ENCODE data around the gene OSBPL7. TPM values are rescaled to one million over a fixed set of nuclear protein-coding genes. Genes with fewer than 3 reads are reported as not detected.

Gene OSBPL7
- total RNA-seq, 1 donor from 2014 or later, result 20.3 TPM

DNA sequence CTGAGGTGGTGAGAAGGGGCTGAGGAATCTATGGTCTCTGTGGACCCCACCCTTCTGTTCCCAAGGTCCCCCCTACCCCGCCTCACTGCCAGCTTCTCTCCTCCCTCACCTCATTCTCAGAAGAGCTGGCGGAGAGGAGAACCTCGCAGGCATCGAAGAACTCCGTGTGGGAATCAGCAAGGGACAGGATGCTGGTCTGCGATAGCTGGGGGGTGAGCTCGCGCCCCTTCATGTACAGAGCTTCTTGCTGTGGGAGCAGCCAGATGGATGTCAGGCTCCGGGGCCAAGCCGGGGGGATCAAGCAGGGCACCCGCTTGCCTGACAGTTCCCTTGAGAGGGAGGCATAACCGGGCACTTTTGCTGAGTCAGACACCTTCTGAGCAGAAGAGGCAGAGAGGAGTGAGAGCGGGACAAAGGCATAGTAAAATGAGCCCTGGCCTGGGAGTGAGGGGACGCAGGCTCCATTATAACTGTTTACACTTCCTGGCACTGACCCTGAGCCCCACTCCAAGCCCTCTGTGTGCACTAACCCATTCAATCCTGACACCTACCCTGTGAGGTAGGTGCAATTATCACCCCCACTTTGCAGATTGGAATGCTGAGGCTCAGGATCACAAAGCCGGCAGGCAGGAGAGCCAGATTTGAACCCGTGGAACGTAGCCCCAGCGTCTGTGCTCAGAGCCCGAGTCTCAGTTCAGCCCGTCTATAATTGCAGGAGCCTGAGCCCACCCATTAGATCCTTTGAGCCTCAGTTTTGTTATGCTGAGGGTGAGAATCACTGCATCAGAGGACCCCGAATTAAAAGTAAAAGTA is 6.3 kb downstream of the OSBPL7 start:
- Mint-ChIP-seq H3K36me3 (peaks cover 2% of the 10 kb centered on the region), H3K27ac (no peak overlapping the region), H3K4me1 (ENCODE audit: unreplicated experiment) (peaks cover 3% of the 10 kb centered on the region), H3K9me3 (no peaks in the 10 kb centered on the region), H3K27me3 (no peaks in the 10 kb centered on the region), H3K4me3 (no peak overlapping the region)
- no peak for DNase-seq (ENCODE audit: extremely low spot score, unreplicated experiment)
- TF ChIP-seq, protein P1, sequence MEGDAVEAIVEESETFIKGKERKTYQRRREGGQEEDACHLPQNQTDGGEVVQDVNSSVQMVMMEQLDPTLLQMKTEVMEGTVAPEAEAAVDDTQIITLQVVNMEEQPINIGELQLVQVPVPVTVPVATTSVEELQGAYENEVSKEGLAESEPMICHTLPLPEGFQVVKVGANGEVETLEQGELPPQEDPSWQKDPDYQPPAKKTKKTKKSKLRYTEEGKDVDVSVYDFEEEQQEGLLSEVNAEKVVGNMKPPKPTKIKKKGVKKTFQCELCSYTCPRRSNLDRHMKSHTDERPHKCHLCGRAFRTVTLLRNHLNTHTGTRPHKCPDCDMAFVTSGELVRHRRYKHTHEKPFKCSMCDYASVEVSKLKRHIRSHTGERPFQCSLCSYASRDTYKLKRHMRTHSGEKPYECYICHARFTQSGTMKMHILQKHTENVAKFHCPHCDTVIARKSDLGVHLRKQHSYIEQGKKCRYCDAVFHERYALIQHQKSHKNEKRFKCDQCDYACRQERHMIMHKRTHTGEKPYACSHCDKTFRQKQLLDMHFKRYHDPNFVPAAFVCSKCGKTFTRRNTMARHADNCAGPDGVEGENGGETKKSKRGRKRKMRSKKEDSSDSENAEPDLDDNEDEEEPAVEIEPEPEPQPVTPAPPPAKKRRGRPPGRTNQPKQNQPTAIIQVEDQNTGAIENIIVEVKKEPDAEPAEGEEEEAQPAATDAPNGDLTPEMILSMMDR (conservative IDR thresholded peaks at IDR 0.05), result no peak

DNA sequence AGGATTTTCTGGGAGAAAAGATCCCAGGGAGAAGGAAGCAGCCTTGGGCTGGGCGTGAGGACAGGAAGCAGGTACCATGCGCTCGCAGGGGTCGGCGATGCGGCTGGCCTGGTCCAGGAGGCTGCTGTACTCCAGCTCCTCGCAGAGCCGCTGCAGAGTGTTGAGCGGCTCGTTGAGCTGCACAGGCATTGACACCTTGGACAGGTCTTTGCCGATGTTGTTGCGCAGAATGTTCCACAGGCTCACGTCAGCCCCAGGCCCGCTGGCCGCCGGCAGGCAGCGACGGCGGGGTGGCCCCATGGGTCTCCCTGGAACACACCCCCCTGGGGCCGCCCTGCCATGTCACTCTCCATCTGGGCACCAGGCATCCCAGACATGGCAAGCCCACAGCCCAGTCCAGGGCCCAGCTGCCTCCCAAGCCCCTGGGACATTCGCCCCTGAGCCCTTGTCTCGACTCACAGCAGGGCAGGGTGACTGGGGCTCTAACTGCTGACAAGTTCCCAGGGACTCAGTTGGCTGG is 8.0 kb downstream of the OSBPL7 start:
- no peak overlapping the region for H3K4me3 Mint-ChIP-seq
- TF ChIP-seq, protein P1 (conservative IDR thresholded peaks at IDR 0.05), result no peak
- no peaks in the 10 kb centered on the region for H3K9me3 Mint-ChIP-seq
- peaks cover 7% of the 10 kb centered on the region for H3K36me3 Mint-ChIP-seq
- no peak for DNase-seq (ENCODE audit: extremely low spot score, unreplicated experiment)
- no peaks in the 10 kb centered on the region for H3K27me3 Mint-ChIP-seq
- H3K4me1 Mint-ChIP-seq (ENCODE audit: unreplicated experiment), result peaks cover 10% of the 10 kb centered on the region
- H3K27ac Mint-ChIP-seq, result no peak overlapping the region

DNA sequence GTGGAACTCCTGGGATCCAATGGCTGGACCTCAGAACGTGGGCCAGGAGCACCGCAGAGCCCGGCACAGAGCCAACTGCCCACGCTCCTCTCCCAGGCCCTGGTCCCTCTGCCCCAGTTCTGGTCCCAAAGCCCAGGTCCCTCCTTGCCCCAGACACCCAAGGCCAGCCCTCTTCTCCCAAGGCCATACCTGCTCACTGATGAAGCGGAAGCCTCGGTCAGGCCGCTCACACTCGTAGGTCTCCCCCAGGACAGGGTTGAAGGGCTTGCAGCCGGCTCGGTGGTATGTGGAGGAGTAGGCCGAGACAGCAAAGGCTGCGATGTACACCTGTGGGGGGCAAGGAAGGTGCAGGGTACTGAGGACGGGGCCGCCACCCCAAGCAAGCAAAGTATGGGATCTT is 8.5 kb downstream of the OSBPL7 start:
- H3K27me3 Mint-ChIP-seq, result no peaks in the 10 kb centered on the region
- no peak for DNase-seq (ENCODE audit: extremely low spot score, unreplicated experiment)
- peaks cover 7% of the 10 kb centered on the region for H3K36me3 Mint-ChIP-seq
- no peaks in the 10 kb centered on the region for H3K9me3 Mint-ChIP-seq
- H3K4me1 Mint-ChIP-seq (ENCODE audit: unreplicated experiment), result peaks cover 10% of the 10 kb centered on the region
- TF ChIP-seq, protein P1 (conservative IDR thresholded peaks at IDR 0.05), result no peak
- H3K4me3 Mint-ChIP-seq, result no peak overlapping the region
- H3K27ac Mint-ChIP-seq, result peak overlapping the region; percentile 75

DNA sequence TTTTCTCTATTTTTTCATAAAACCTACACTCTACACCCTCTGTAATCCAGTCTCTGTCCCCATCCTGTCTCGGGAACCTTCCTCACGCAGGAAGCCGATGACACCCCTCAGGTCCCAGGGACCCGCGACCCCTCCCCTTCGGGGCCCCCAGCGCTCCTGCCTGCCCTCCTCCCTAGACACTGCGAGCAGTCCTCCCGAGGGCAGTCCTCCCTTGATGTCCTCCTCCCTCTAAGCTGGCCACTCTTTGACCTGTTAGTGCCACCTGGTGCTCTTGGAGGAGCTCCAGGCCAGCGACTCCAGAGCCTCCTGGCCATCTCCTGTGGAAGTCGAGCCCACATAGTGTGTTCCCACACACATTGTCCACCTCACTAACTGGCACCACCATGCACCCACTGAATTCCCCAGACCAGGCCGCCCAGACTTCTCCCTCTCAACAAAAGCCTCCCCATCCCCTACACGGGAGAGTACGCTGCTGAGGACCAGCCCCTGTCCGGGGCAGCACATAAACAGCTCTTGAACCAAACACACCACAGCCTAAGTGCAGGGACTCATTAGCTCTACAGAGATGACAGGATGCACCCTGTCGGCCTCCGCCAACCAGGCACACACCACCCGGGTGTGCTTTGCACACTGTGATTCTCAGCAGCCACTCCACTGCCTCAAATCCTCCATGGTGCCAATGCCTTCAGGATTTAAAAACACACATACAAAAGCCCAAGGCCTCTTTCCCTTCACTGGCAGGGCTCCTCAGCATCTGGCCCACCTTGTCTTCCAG is 9.3 kb downstream of the OSBPL7 start:
- Mint-ChIP-seq H3K9me3 (no peaks in the 10 kb centered on the region), H3K4me3 (no peak overlapping the region), H3K27me3 (no peaks in the 10 kb centered on the region), H3K36me3 (peaks cover 7% of the 10 kb centered on the region), H3K27ac (peak overlapping the region; percentile 75), H3K4me1 (ENCODE audit: unreplicated experiment) (peaks cover 10% of the 10 kb centered on the region)
- DNase-seq (ENCODE audit: extremely low spot score, unreplicated experiment), result no peak
- TF ChIP-seq, protein P1 (conservative IDR thresholded peaks at IDR 0.05), result no peak

DNA sequence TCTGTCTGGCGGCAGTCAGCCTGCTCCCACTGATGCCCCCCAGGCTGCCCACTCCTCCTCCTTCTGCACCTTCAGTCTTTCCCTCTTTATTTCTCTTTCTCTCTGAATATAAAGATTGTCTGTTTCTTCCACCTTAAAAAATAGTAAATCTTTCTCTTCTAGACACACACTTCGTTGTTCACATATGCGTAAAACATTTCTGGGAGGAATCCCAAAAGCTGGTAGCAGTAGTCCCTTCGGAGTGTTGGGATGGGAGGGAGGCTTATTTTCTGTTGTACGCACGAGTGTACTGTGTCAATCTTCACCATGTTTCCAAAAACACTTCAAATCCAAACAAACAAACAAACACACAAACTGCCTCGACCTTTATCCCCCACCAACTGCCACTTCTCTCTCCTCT is 9.9 kb downstream of the OSBPL7 start:
- H3K27ac Mint-ChIP-seq, result peak overlapping the region; percentile 94
- peaks cover 10% of the 10 kb centered on the region for H3K4me1 Mint-ChIP-seq (ENCODE audit: unreplicated experiment)
- TF ChIP-seq, protein P1 (conservative IDR thresholded peaks at IDR 0.05), result no peak
- no peak for DNase-seq (ENCODE audit: extremely low spot score, unreplicated experiment)
- H3K4me3 Mint-ChIP-seq, result no peak overlapping the region
- peaks cover 7% of the 10 kb centered on the region for H3K36me3 Mint-ChIP-seq
- no peaks in the 10 kb centered on the region for H3K9me3 Mint-ChIP-seq
- H3K27me3 Mint-ChIP-seq, result no peaks in the 10 kb centered on the region
